ENCODE measurements around the gene GPR107.

The GPR107 gene

DNA sequence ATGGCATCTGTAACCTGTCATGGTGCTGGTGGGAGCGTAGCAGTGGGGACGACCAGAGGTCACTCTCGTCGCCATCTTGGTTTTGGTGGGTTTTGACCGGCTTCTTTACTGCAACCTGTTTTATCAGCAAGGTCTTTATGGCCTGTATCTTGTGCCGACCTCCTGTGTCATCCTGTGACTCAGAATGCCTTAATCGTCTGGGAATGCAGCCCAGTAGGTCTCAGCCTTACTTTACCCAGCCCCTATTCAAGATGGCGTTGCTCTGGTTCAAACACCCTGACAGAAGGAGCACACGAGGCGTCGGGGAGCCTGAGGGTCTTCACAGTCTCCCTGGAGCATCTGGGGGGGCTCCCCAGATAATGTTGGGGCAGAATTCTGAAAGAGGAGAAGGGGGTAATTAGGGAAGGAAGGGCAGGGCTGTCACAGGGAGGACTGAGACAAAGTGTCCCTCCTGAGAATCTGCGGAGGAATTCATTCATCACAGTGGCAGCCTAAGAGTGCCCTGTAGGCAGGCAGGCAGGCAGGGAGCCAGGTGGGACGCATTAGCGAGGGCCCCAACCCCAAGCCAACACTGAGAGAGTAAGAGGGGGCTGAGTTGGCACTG, 97.2 kb downstream of the GPR107 start:
- Histone ChIP-seq H3K9ac (no peak overlapping the region), H3K27ac (no peak overlapping the region), H2AFZ (ENCODE audit: low read depth) (no peak overlapping the region), H3K36me3 (ENCODE audit: insufficient read depth) (no peaks in the 10 kb centered on the region), H3K79me2 (ENCODE audit: insufficient read depth, low read depth) (no peaks in the 10 kb centered on the region), H3K4me1 (ENCODE audit: low read depth, poor library complexity, severe bottlenecking) (no peaks in the 10 kb centered on the region), H3K4me2 (no peak overlapping the region), H4K20me1 (ENCODE audit: insufficient read depth) (no peaks in the 10 kb centered on the region), H3K27me3 (ENCODE audit: insufficient read depth, low read depth) (0 out of 2 replicates have a peak, but pooled peaks cover 3% of the 10 kb centered on the region), H3K4me3 (IDR thresholded peaks at IDR 0.05; ENCODE audit: insufficient read depth, low read depth, low read length) (no peak overlapping the region)
- TF ChIP-seq CTCF (conservative IDR thresholded peaks at IDR 0.05; ENCODE audit: low read depth, low read length): no peak

DNA sequence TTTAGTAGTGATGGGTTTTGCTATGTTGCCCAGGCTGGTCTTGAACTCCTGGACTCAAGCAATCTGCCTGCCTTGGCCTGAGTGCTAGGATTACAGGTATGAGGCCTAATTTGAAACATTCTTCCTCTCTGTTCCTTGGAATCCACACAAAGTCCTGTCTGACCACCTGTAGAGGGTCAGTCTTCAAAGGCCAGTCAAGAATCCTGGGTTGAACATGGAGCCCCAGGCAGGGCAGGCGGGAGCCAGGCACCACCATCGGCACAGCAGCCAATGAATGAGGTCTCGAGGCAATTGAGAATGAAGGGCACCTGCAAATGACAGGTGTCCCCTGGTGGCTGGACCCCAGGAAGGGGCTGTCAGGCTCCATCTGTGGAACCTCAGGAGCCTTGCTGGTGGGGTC, 101.1 kb downstream of the GPR107 start:
- Histone ChIP-seq H3K36me3 (ENCODE audit: insufficient read depth) (no peaks in the 10 kb centered on the region), H2AFZ (ENCODE audit: low read depth) (no peak overlapping the region), H3K27ac (no peak overlapping the region), H3K4me1 (ENCODE audit: low read depth, poor library complexity, severe bottlenecking) (no peaks in the 10 kb centered on the region), H4K20me1 (ENCODE audit: insufficient read depth) (no peaks in the 10 kb centered on the region), H3K4me2 (no peak overlapping the region), H3K9ac (no peak overlapping the region), H3K79me2 (ENCODE audit: insufficient read depth, low read depth) (no peaks in the 10 kb centered on the region), H3K4me3 (IDR thresholded peaks at IDR 0.05; ENCODE audit: insufficient read depth, low read depth, low read length) (no peak overlapping the region), H3K27me3 (ENCODE audit: insufficient read depth, low read depth) (no peaks in the 10 kb centered on the region)
- no peak for TF ChIP-seq CTCF (conservative IDR thresholded peaks at IDR 0.05; ENCODE audit: low read depth, low read length)

- TF ChIP-seq CTCF (conservative IDR thresholded peaks at IDR 0.05; ENCODE audit: low read depth, low read length): no peak
- Histone ChIP-seq H4K20me1 (ENCODE audit: insufficient read depth) (no peaks in the 10 kb centered on the region), H3K36me3 (ENCODE audit: insufficient read depth) (no peaks in the 10 kb centered on the region), H3K27ac (no peak overlapping the region), H3K4me2 (no peak overlapping the region), H3K79me2 (ENCODE audit: insufficient read depth, low read depth) (no peaks in the 10 kb centered on the region), H2AFZ (ENCODE audit: low read depth) (no peak overlapping the region), H3K27me3 (ENCODE audit: insufficient read depth, low read depth) (no peaks in the 10 kb centered on the region), H3K4me1 (ENCODE audit: low read depth, poor library complexity, severe bottlenecking) (no peaks in the 10 kb centered on the region), H3K9ac (no peak overlapping the region), H3K4me3 (IDR thresholded peaks at IDR 0.05; ENCODE audit: insufficient read depth, low read depth, low read length) (no peak overlapping the region)
Observed at GRCh38 chr9:130155647-130156046, 101.9 kb downstream of the GPR107 start.

DNA sequence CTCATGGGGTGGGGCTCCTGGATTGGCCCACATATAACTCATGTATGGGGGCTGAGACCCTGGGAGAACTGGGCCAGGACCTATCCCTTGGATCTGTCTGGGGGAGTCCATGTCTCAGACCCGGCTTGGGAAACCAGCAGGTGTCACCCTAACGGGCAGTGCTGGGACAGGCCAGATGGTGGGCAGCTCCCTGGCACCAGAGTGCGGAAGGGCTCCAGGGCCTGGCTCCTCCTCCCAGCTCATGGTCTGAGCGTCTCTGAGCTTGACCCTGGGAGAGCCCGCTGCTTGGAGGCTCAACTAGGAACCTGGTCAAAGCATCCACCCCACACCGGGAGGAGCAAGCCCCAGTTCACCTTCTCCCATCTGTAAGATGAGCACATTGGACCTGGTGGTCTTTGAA, 103.0 kb downstream of the GPR107 start:
- Histone ChIP-seq H3K4me3 (IDR thresholded peaks at IDR 0.05; ENCODE audit: insufficient read depth, low read depth, low read length) (no peak overlapping the region), H3K9ac (no peak overlapping the region), H3K27ac (no peak overlapping the region), H3K4me2 (no peak overlapping the region), H4K20me1 (ENCODE audit: insufficient read depth) (no peaks in the 10 kb centered on the region), H3K36me3 (ENCODE audit: insufficient read depth) (no peaks in the 10 kb centered on the region), H3K79me2 (ENCODE audit: insufficient read depth, low read depth) (no peaks in the 10 kb centered on the region), H3K27me3 (ENCODE audit: insufficient read depth, low read depth) (no peaks in the 10 kb centered on the region), H2AFZ (ENCODE audit: low read depth) (no peak overlapping the region), H3K4me1 (ENCODE audit: low read depth, poor library complexity, severe bottlenecking) (no peaks in the 10 kb centered on the region)
- no peak for TF ChIP-seq CTCF (conservative IDR thresholded peaks at IDR 0.05; ENCODE audit: low read depth, low read length)

Data from KMS-11 (cell line).